B cell (primary cell): Measurements from ENCODE around the gene TSSC4. TPM values are rescaled to one million over a fixed set of nuclear protein-coding genes. Genes with fewer than 3 reads are reported as not detected.

Experiments used
- ATAC-seq: fragments of 200-7000 bp; cut with Tn5 transposase; one replicate; pipeline ENCODE4 v1.10.0; 2021; ENCODE audit warnings: low read depth, mild to moderate bottlenecking, moderate number of reproducible peaks, moderate library complexity
- CTCF ChIA-PET: fragments of 350-600 bp; sonication (Branson Sonifier 250); formaldehyde crosslinking; loops from one replicate; lab custom pipeline; 2021; ENCODE audit warnings: antibody characterized with exemption, inconsistent platforms; lab: Charles Lee
- POLR2A ChIA-PET: fragments of 350-600 bp; sonication (Branson Sonifier 250); formaldehyde crosslinking; loops from one replicate; lab custom pipeline; 2021; ENCODE audit warnings: antibody characterized with exemption; lab: Charles Lee
- DNase-seq: peaks from one replicate; pipeline ENCODE4 v3.0.0; 2013
- H2AFZ ChIP-seq: 2 replicates; pipeline ENCODE4 v1.6.1; 2012; ENCODE audit warnings: mild to moderate bottlenecking, low read depth, low read length; ENCODE audit not compliant: insufficient read depth, poor library complexity, severe bottlenecking
- H3K27ac ChIP-seq, 2 donors: 1 replicate in 1 of 2; 2 replicates in 1 of 2; pipeline ENCODE4 v1.5.1; 2012 to 2013; ENCODE audit warnings: low read length in 2 of 2, mild to moderate bottlenecking in 2 of 2, moderate library complexity in 1 of 2
- H3K27me3 ChIP-seq, 4 experiments: fragments of 200-600 bp in 1 of 4; sonication (generic) in 1 of 4; replicated peaks in 1 of 4; 1 replicate in 2 of 4; 2 replicates in 2 of 4; pipeline versions ENCODE4 v1.6.1 to v1.7.0; 2013 to 2016; ENCODE audit warnings: low read length in 3 of 4, mild to moderate bottlenecking in 2 of 4, mixed read lengths in 1 of 4, moderate library complexity in 1 of 4; ENCODE audit not compliant: insufficient read depth in 4 of 4, control insufficient read depth in 3 of 4; ENCODE audit errors: control extremely low read depth in 1 of 4
- H3K36me3 ChIP-seq, 2 experiments: replicated peaks in 1 of 2; 1 replicate in 1 of 2; 2 replicates in 1 of 2; pipeline versions ENCODE4 v1.6.1 to v1.7.1; 2013; ENCODE audit warnings: low read length in 1 of 2; ENCODE audit not compliant: insufficient read depth in 2 of 2, control insufficient read depth in 1 of 2; ENCODE audit errors: control extremely low read depth in 1 of 2, extremely low read depth in 1 of 2
- H3K4me1 ChIP-seq, 2 donors: fragments of 200-600 bp in 1 of 2; sonication (generic) in 1 of 2; 1 replicate in 1 of 2; 2 replicates in 1 of 2; pipeline versions ENCODE4 v1.5.1 to v1.6.1; 2013 to 2017; ENCODE audit warnings: low read length in 2 of 2; ENCODE audit not compliant: control insufficient read depth in 2 of 2, insufficient read depth in 2 of 2
- H3K4me2 ChIP-seq: replicated peaks from 2 replicates; pipeline ENCODE3; 2012; ENCODE audit warnings: mild to moderate bottlenecking, low read depth, low read length; ENCODE audit not compliant: poor library complexity, severe bottlenecking
- H3K4me3 ChIP-seq, 5 experiments: fragments of 200-600 bp in 1 of 5; sonication (generic) in 1 of 5; 1 replicate in 3 of 5; 2 replicates in 2 of 5; pipeline versions ENCODE4 v1.5.1 to v1.7.0; 2011 to 2016; ENCODE audit warnings: low read length in 4 of 5, mild to moderate bottlenecking in 4 of 5, low read depth in 2 of 5, control low read depth in 1 of 5, moderate library complexity in 1 of 5; ENCODE audit not compliant: insufficient read depth in 1 of 5; ENCODE audit errors: control extremely low read depth in 1 of 5, extremely low read depth in 1 of 5
- H3K79me2 ChIP-seq: fragments of 200-600 bp; sonication (generic); one replicate; pipeline ENCODE4 v1.6.0; 2016; ENCODE audit warnings: low read length; ENCODE audit not compliant: control insufficient read depth, insufficient read depth
- H3K9ac ChIP-seq: fragments of 200-600 bp; sonication (generic); 2 replicates; pipeline ENCODE4 v1.6.1; 2017; ENCODE audit warnings: mild to moderate bottlenecking, low read length, moderate library complexity
- H3K9me3 ChIP-seq, 3 donors: one replicate each; pipeline versions ENCODE4 v1.6.1 to v1.7.1; 2013; ENCODE audit warnings: low read length in 2 of 3; ENCODE audit not compliant: control insufficient read depth in 2 of 3, insufficient read depth in 1 of 3; ENCODE audit errors: control extremely low read depth in 1 of 3
- H4K20me1 ChIP-seq: 2 replicates; pipeline ENCODE4 v1.6.0; 2012; ENCODE audit warnings: mild to moderate bottlenecking, low read length; ENCODE audit not compliant: insufficient read depth, control insufficient read depth, poor library complexity, severe bottlenecking
- H3K27ac Mint-ChIP-seq: one replicate; pipeline ENCODE4 v1.8.0; 2021; ENCODE audit warnings: mixed read lengths
- H3K27me3 Mint-ChIP-seq: one replicate; pipeline ENCODE4 v1.8.0; 2021; ENCODE audit warnings: mixed read lengths
- H3K4me1 Mint-ChIP-seq: one replicate; pipeline ENCODE4 v1.8.0; 2021; ENCODE audit warnings: mixed read lengths
- H3K4me3 Mint-ChIP-seq: one replicate; pipeline ENCODE4 v1.8.0; 2021; ENCODE audit warnings: mixed read lengths
- H3K9me3 Mint-ChIP-seq: one replicate; pipeline ENCODE4 v1.8.0; 2022; ENCODE audit warnings: mixed read lengths; ENCODE audit not compliant: insufficient read depth
- CTCF ChIP-seq: fragments of 200-600 bp; IDR thresholded peaks from one replicate; pipeline ENCODE4 v1.8.0; 2022; ENCODE audit warnings: antibody characterized with exemption, mild to moderate bottlenecking
- EZH2 ChIP-seq: IDR thresholded peaks from 2 replicates; pipeline ENCODE4 v1.6.1; 2012; ENCODE audit warnings: borderline replicate concordance, low read depth, mild to moderate bottlenecking, moderate library complexity, low read length; ENCODE audit not compliant: insufficient read depth, poor library complexity, severe bottlenecking
- WGBS: methylation state at CpG from one replicate; pipeline ENCODE4 v1.1.5; 2013; ENCODE audit warnings: missing lambda C conversion rate; ENCODE audit not compliant: insufficient coverage; 5-methylcytosine and 5-hydroxymethylcytosine counted together
- intact Hi-C: fragments of 100-400 bp; cut with micrococcal nuclease; formaldehyde crosslinking; loops from one replicate; pipeline ENCODE4 v1.10.0; 2022
- polyA plus RNA-seq: library from polyadenylated mRNA; depleted of rRNA; stranded (reverse); fragments of >200 nt; gene quantifications from 2 replicates; pipeline ENCODE4 v1.2.3, GENCODE V29; 2012
- total RNA-seq, 2 donors: library from RNA; stranded (reverse); fragments of 120-200 nt in 1 of 2; gene quantifications; 1 replicate in 1 of 2; 2 replicates in 1 of 2; pipeline versions ENCODE4 v1.2.3 to v1.2.4, GENCODE V29; 2013 to 2022

TSSC4 gene
- total and polyA plus RNA-seq, 2 donors (not counting 1 experiment from before 2014, with no cell fraction given): 49.4 to 57.5 TPM

GRCh38 chr11:2426221-2426620, 25.7 kb downstream of the TSSC4 start:
- Histone ChIP-seq H3K9ac (no peak overlapping the region), H4K20me1 (no peaks in the 10 kb centered on the region), H3K4me2 (no peak overlapping the region), H2AFZ (no peak overlapping the region), H3K27me3 (no peaks in the 10 kb centered on the region), H3K9me3 (no peaks in the 10 kb centered on the region), H3K36me3 (no peaks in the 10 kb centered on the region), H3K4me1 (no peaks in the 10 kb centered on the region), H3K4me3 (no peak overlapping the region), H3K27ac (no peak overlapping the region), H3K79me2 (no peaks in the 10 kb centered on the region)
- no peaks in the 10 kb centered on the region for H3K9me3 Mint-ChIP-seq
- H3K27me3 Mint-ChIP-seq: no peaks in the 10 kb centered on the region
- no peak overlapping the region for H3K27ac Mint-ChIP-seq
- ChIA-PET POLR2A (no interaction called here), CTCF (interaction anchor here (0.7 to 10.8 kb wide), 5 partner anchors 102 to 467 kb away, joined by 4 to 217 read pairs (median 17); no protein-coding TSS in a partner anchor)
- intact Hi-C loops: no loop called here
- H3K4me1 Mint-ChIP-seq: no peaks in the 10 kb centered on the region
- ATAC-seq: no peak
- WGBS: 85% methylated on average over 13 of the region's 13 CpGs
- no peak for TF ChIP-seq CTCF
- no peak for TF ChIP-seq EZH2
- no peak for DNase-seq
- no peak overlapping the region for H3K4me3 Mint-ChIP-seq

GRCh38 chr11:2426826-2427521, 26.4 kb downstream of the TSSC4 start:
- POLR2A ChIA-PET: interaction anchor here (0.7 kb wide), 1 partner anchor 18 kb away, joined by 3 read pairs; the partner anchor contains the start of genes KCNQ1 and TRPM5
- CTCF ChIA-PET: interaction anchor here (0.9 to 10.8 kb wide), 8 partner anchors 18 to 466 kb away, joined by 4 to 217 read pairs (median 10); partner anchors contain the start of gene KCNQ1
- intact Hi-C loops: no loop called here

More at GRCh38 chr11:2426826-2427521, 26.4 kb downstream of the TSSC4 start:
- no peak overlapping the region for H3K9ac ChIP-seq
- no peak overlapping the region for H2AFZ ChIP-seq
- no peaks in the 10 kb centered on the region for H4K20me1 ChIP-seq
- TF ChIP-seq EZH2 (no peak), CTCF (no peak)
- ATAC-seq (no peak), DNase-seq (peak; percentile 25)
- H3K27me3 Mint-ChIP-seq: no peaks in the 10 kb centered on the region
- H3K9me3 Mint-ChIP-seq: no peaks in the 10 kb centered on the region
- no peak overlapping the region for H3K27ac Mint-ChIP-seq
- no peaks in the 10 kb centered on the region for H3K36me3 ChIP-seq
- no peak overlapping the region for H3K4me3 Mint-ChIP-seq
- no peak overlapping the region for H3K4me2 ChIP-seq
- H3K27ac ChIP-seq: no peak overlapping the region
- H3K27me3 ChIP-seq: no peaks in the 10 kb centered on the region
- no peaks in the 10 kb centered on the region for H3K79me2 ChIP-seq
- H3K4me1 Mint-ChIP-seq: no peaks in the 10 kb centered on the region
- H3K9me3 ChIP-seq: no peaks in the 10 kb centered on the region
- no peaks in the 10 kb centered on the region for H3K4me1 ChIP-seq
- WGBS: 93% methylated on average over 10 of the region's 14 CpGs
- no peak overlapping the region for H3K4me3 ChIP-seq
